T-helper 9 cell (primary cell): Measurements from ENCODE around the gene NFIA.
A peak's percentile ranks its signal among the peaks of the same experiment; 100 is the strongest.
"Not testable (repeated sequence)": the region's sequence is repeated elsewhere in the genome, so short reads cannot be mapped to it uniquely, and the experiment has no call there.

ENCODE experiments used
- DNase-seq: peaks from one replicate; pipeline ENCODE4 v3.0.0-alpha.2; 2020

Gene NFIA

GRCh38 chr1:61061601-61062000, 20.8 kb upstream of the NFIA start:
- not testable (repeated sequence) for DNase-seq

GRCh38 chr1:61064673-61065072, 17.7 kb upstream of the NFIA start:
- DNase-seq, result no peak

GRCh38 chr1:61067446-61068019, 14.8 kb upstream of the NFIA start:
- DNase-seq, result no peak

- DNase-seq, result no peak
Observed at GRCh38 chr1:61070054-61070453, 12.3 kb upstream of the NFIA start.

GRCh38 chr1:61071205-61072130, 10.9 kb upstream of the NFIA start:
- DNase-seq, result no peak

GRCh38 chr1:61073871-61074270, 8.5 kb upstream of the NFIA start:
- DNase-seq, result no peak

- DNase-seq, result not testable (repeated sequence)
Observed at GRCh38 chr1:61075833-61076232, 6.5 kb upstream of the NFIA start.

- DNase-seq, result peak; percentile 69
Observed at GRCh38 chr1:61076728-61077675, 5.4 kb upstream of the NFIA start.

- peak; percentile 84 for DNase-seq
Observed at GRCh38 chr1:61077676-61078541, 4.5 kb upstream of the NFIA start.

GRCh38 chr1:61078618-61079295, 3.6 kb upstream of the NFIA start:
- DNase-seq, result no peak

GRCh38 chr1:61079296-61079897, 3.0 kb upstream of the NFIA start:
- DNase-seq, result no peak

- DNase-seq, result no peak
Observed at GRCh38 chr1:61079898-61080336, 2.4 kb upstream of the NFIA start.

GRCh38 chr1:61080413-61081143, 1.8 kb upstream of the NFIA start:
- DNase-seq, result no peak

GRCh38 chr1:61081144-61081685, 1.1 kb upstream of the NFIA start:
- no peak for DNase-seq

- peak; percentile 38 for DNase-seq
Observed at GRCh38 chr1:61081686-61082310, 563 bp upstream of the NFIA start.

- peak; percentile 11 for DNase-seq
Observed at GRCh38 chr1:61083013-61083806, 849 bp downstream of the NFIA start.

- no peak for DNase-seq
Observed at GRCh38 chr1:61083807-61084440, 1.6 kb downstream of the NFIA start.

GRCh38 chr1:61084491-61085031, 2.2 kb downstream of the NFIA start:
- no peak for DNase-seq
